Measurements from ENCODE around the gene FAAP100. TPM values are rescaled to one million over a fixed set of nuclear protein-coding genes. Genes with fewer than 3 reads are reported as not detected.

The FAAP100 gene
- total RNA-seq, 1 donor from 2014 or later, result 41.4 TPM

- no peak for TF ChIP-seq CTCF (IDR thresholded peaks at IDR 0.05; ENCODE audit: insufficient read depth, low read length, poor library complexity, severe bottlenecking)
- Histone ChIP-seq H3K4me3 (ENCODE audit: low read depth, low read length) (no peak overlapping the region), H3K36me3 (ENCODE audit: control insufficient read depth, insufficient read depth, low read length) (peaks cover 3% of the 10 kb centered on the region), H3K27me3 (ENCODE audit: control insufficient read depth, insufficient read depth, low read length) (no peaks in the 10 kb centered on the region)
- no peak for DNase-seq (ENCODE audit: low read depth)
Observed at GRCh38 chr17:81556175-81556691, 4.1 kb upstream of the FAAP100 start.

- Histone ChIP-seq H3K4me3 (ENCODE audit: low read depth, low read length) (peak overlapping the region; percentile 64), H3K36me3 (ENCODE audit: control insufficient read depth, insufficient read depth, low read length) (peaks cover 2% of the 10 kb centered on the region), H3K27me3 (ENCODE audit: control insufficient read depth, insufficient read depth, low read length) (no peaks in the 10 kb centered on the region)
- TF ChIP-seq CTCF (IDR thresholded peaks at IDR 0.05; ENCODE audit: insufficient read depth, low read length, poor library complexity, severe bottlenecking), result no peak
- DNase-seq (ENCODE audit: low read depth), result peak; percentile 93
Observed at GRCh38 chr17:81553616-81554181, 1.5 kb upstream of the FAAP100 start.

- Histone ChIP-seq H3K36me3 (ENCODE audit: control insufficient read depth, insufficient read depth, low read length) (no peaks in the 10 kb centered on the region), H3K27me3 (ENCODE audit: control insufficient read depth, insufficient read depth, low read length) (no peaks in the 10 kb centered on the region), H3K4me3 (ENCODE audit: low read depth, low read length) (peak overlapping the region; percentile 64)
- peak; percentile 24 for TF ChIP-seq CTCF (IDR thresholded peaks at IDR 0.05; ENCODE audit: insufficient read depth, low read length, poor library complexity, severe bottlenecking)
- peak; percentile 56 for DNase-seq (ENCODE audit: low read depth)
Observed at GRCh38 chr17:81553018-81553615, 964 bp upstream of the FAAP100 start.

- H3K4me3 ChIP-seq (ENCODE audit: low read depth, low read length), result peak overlapping the region; percentile 64
- no peak for DNase-seq (ENCODE audit: low read depth)
Observed at GRCh38 chr17:81551458-81552243, 502 bp downstream of the FAAP100 start.

DNA sequence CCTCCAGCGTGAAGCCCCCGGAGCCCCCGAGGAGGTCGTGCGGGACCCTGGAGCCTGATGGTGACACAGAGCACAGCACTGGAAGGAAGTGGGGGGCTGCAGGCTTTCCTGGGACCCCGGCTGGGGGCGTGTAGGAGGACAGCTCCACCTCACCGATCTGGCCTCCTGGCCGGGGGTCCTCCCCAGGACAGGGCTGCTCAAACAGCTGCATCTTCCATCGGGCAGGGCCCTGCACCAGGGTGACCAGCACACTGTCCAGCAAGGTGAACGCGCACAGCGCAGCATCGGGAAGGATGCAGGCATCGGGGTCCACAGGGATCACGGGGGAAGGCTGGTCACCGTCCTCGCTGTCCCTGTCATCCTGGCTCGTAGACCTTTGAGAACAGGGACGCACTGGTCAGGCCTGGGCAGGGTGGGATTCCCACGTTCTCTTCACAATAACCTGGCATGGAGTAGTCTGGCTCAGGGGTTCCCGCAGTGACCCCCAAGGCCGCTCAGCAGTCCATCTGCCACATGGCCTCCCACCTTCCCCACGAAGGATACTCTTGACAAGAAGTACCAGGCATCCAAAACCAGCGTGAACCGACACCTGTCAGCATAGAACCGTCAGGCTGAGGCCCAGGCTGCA, 1.2 kb downstream of the FAAP100 start:
- no peak for DNase-seq (ENCODE audit: low read depth)
- no peaks in the 10 kb centered on the region for H3K36me3 ChIP-seq (ENCODE audit: control insufficient read depth, insufficient read depth, low read length)
- H3K4me3 ChIP-seq (ENCODE audit: low read depth, low read length), result peak overlapping the region; percentile 64
- H3K27me3 ChIP-seq (ENCODE audit: control insufficient read depth, insufficient read depth, low read length), result no peaks in the 10 kb centered on the region
- no peak for TF ChIP-seq CTCF (IDR thresholded peaks at IDR 0.05; ENCODE audit: insufficient read depth, low read length, poor library complexity, severe bottlenecking)

More at GRCh38 chr17:81551458-81552243, 502 bp downstream of the FAAP100 start:
- Histone ChIP-seq H3K36me3 (ENCODE audit: control insufficient read depth, insufficient read depth, low read length) (no peaks in the 10 kb centered on the region), H3K27me3 (ENCODE audit: control insufficient read depth, insufficient read depth, low read length) (no peaks in the 10 kb centered on the region)
- TF ChIP-seq CTCF (IDR thresholded peaks at IDR 0.05; ENCODE audit: insufficient read depth, low read length, poor library complexity, severe bottlenecking), result no peak

Measured in kidney epithelial cell (primary cell).